ENCODE results near the gene MMS19.
"Not testable (repeated sequence)": the region's sequence is repeated elsewhere in the genome, so short reads cannot be mapped to it uniquely, and the experiment has no call there.

The MMS19 gene

GRCh38 chr10:97498076-97498840, at the start of gene MMS19:
TSS of gene MMS19 (minus strand) at chr10:97498422. CDS start at chr10:97498384, 38 bp downstream.
- peak; percentile 97 for DNase-seq

GRCh38 chr10:97547962-97548361, 49.7 kb upstream of the MMS19 start:
- no peak for DNase-seq

- no peak for DNase-seq
These were observed 49.0 kb upstream of the MMS19 start for GRCh38 chr10:97547271-97547600.

- no peak for DNase-seq
These were observed 48.4 kb upstream of the MMS19 start for GRCh38 chr10:97546456-97547270.

- DNase-seq, result peak; percentile 17
These were observed 44.9 kb upstream of the MMS19 start for GRCh38 chr10:97543025-97543546.

- peak; percentile 10 for DNase-seq
These were observed 44.2 kb upstream of the MMS19 start for GRCh38 chr10:97542169-97543024.

GRCh38 chr10:97540669-97541500, 42.7 kb upstream of the MMS19 start:
- DNase-seq, result no peak

GRCh38 chr10:97539523-97540200, 41.4 kb upstream of the MMS19 start:
- DNase-seq, result no peak

- no peak for DNase-seq
These were observed 40.6 kb upstream of the MMS19 start for GRCh38 chr10:97538839-97539238.

- no peak for DNase-seq
These were observed 40.2 kb upstream of the MMS19 start for GRCh38 chr10:97538411-97538810.

- no peak for DNase-seq
These were observed 39.1 kb upstream of the MMS19 start for GRCh38 chr10:97537186-97537869.

GRCh38 chr10:97534746-97535367, 36.6 kb upstream of the MMS19 start:
- no peak for DNase-seq

GRCh38 chr10:97533888-97534287, 35.7 kb upstream of the MMS19 start:
- no peak for DNase-seq

GRCh38 chr10:97532935-97533671, 34.9 kb upstream of the MMS19 start:
- no peak for DNase-seq

- no peak for DNase-seq
These were observed 33.3 kb upstream of the MMS19 start for GRCh38 chr10:97531401-97531986.

GRCh38 chr10:97529685-97530465, 31.7 kb upstream of the MMS19 start:
- DNase-seq, result no peak

- not testable (repeated sequence) for DNase-seq
These were observed 30.7 kb upstream of the MMS19 start for GRCh38 chr10:97528876-97529275.

GRCh38 chr10:97525683-97526110, 27.5 kb upstream of the MMS19 start:
- no peak for DNase-seq
